Neuron (in vitro differentiated cells): ENCODE data around the gene CD247.

Source experiments
- H2AFZ ChIP-seq: one replicate; pipeline ENCODE4 v1.6.1; 2013; ENCODE audit warnings: low read depth, mild to moderate bottlenecking, inconsistent platforms, low read length, moderate library complexity
- H3K27me3 ChIP-seq: one replicate; pipeline ENCODE4 v1.6.1; 2013; ENCODE audit warnings: low read length; ENCODE audit not compliant: insufficient read depth
- H3K36me3 ChIP-seq: one replicate; pipeline ENCODE4 v1.6.1; 2013; ENCODE audit warnings: low read length; ENCODE audit not compliant: insufficient read depth
- H3K4me1 ChIP-seq: one replicate; pipeline ENCODE4 v1.6.1; 2013; ENCODE audit warnings: low read length; ENCODE audit not compliant: insufficient read depth
- H3K4me3 ChIP-seq: 2 replicates; pipeline ENCODE4 v1.5.1; 2013; ENCODE audit warnings: mild to moderate bottlenecking, low read length, moderate library complexity
- H3K9me3 ChIP-seq: one replicate; pipeline ENCODE4 v1.6.1; 2013; ENCODE audit warnings: low read length

Gene CD247

DNA sequence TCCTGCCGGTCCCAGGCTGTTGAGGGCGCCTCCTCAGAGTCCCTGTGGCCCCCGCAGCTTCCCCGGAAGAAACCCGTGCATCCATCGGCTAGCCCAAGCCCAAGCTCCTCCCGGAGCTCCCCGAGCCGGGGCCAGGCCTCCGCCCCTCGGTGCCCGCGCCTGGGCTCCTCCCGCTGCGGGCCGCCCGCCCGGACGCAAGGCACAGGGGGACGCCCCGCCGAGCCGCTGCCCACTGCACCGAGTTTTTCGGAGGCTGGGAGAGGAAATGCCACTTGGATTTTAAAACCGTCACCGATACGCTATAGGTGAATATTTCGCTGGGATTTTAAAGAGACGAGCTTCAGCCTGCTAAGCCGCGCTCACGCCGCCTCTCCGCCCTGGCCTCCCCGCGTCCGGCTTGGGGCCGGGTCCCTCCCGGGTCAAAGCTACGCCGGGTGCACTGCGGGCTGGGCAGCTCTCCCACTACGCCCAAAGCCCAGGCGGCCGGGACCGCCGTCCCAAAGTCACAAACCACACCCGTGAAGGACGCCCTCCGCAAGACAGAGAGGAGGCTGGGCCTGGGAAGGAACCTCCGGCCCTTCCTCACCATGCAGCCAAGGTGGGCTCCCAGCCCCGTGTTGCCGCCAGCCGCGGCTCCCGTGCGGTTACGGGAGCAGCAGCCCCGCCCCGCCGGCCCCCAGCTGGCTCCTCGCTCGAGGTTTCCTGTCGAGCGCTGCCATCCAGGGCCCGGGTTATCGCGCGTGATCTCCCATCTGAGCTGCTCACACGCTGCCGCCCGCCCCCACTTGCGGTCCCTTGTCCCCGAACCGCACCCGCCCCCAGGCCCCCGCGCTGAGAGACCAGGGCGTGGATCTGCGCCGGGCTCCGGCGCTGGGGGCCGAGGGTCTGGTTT, 63.2 kb downstream of the CD247 start:
- Histone ChIP-seq H3K4me3 (peak overlapping the region; percentile 15), H3K27me3 (no peaks in the 10 kb centered on the region), H3K4me1 (peaks cover 13% of the 10 kb centered on the region), H3K36me3 (no peaks in the 10 kb centered on the region), H2AFZ (no peak overlapping the region), H3K9me3 (no peaks in the 10 kb centered on the region)

DNA sequence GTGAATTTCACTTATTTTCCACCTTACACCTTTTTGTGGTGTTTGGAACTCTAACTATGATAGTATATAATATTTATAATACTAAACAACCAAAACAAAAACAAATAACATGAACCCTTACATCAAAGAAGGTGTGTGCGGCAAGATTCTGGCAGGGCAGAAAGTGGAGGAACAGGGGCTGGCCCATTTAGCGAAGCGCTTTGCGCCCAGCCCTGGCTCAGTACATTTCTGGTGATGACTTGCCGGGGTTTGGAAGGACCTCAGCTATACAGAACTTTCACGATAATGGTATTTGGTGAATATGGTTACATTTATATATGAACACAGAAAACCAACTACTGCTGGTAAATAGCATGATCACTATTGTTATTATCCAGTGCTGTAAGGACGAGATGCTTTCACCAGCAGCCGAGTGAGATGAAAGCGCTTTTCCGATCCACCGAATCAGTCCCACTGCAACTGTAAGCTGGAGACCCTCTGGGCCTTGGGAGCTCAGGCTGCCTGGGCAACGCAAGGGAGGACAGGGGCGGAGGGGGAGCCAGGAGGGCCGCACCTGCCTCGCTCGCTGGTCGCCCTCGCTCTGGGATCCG, 63.9 kb downstream of the CD247 start:
- Histone ChIP-seq H3K36me3 (no peaks in the 10 kb centered on the region), H3K4me1 (peaks cover 13% of the 10 kb centered on the region), H3K27me3 (no peaks in the 10 kb centered on the region), H3K9me3 (no peaks in the 10 kb centered on the region), H2AFZ (no peak overlapping the region), H3K4me3 (no peak overlapping the region)

DNA sequence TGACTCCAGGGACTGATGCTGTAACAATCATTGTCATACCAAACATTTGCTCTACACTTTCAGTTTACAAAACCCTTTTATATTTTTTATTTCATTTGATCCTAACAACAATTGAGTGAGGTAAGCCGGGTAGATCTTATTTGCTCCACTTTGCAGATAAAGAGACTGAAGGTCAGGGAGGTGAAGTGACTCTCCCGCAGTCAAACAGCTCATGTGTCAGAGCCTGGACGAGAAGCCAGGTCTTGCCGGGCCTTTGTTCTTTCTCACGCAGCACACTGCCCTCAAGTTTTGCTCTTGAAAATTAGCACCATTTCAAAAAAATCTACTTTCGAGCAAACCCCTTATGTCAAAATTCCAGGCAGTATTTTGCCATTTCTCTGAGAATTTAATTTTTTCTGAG, 65.2 kb downstream of the CD247 start:
- Histone ChIP-seq H3K27me3 (no peaks in the 10 kb centered on the region), H3K4me3 (no peak overlapping the region), H2AFZ (no peak overlapping the region), H3K4me1 (peaks cover 13% of the 10 kb centered on the region), H3K36me3 (no peaks in the 10 kb centered on the region), H3K9me3 (no peaks in the 10 kb centered on the region)

GRCh38 chr1:167452483-167452882, 65.8 kb downstream of the CD247 start:
- Histone ChIP-seq H3K4me1 (peaks cover 13% of the 10 kb centered on the region), H2AFZ (no peak overlapping the region), H3K27me3 (no peaks in the 10 kb centered on the region), H3K36me3 (no peaks in the 10 kb centered on the region), H3K9me3 (no peaks in the 10 kb centered on the region), H3K4me3 (no peak overlapping the region)

DNA sequence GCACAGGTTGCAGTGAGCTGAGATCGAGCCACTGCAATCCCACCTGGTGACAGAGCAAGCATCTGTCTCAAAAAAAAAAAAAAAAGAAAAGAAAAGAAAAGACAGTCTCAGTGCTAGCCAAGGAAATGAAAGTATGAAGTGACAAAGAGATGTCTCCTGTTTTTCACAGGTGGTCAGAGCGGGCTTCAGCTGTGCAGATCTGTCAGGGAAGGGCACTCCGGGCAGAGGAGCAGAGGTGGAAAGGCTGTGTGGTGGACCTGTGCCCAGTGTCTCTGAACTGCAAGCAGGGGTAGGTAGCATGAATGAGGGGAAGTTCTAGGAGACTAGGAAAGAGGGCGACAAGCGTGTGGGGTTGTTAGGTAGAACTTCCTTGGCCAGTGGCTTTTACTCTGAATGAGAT, 67.5 kb downstream of the CD247 start:
- no peak overlapping the region for H2AFZ ChIP-seq
- no peaks in the 10 kb centered on the region for H3K36me3 ChIP-seq

DNA sequence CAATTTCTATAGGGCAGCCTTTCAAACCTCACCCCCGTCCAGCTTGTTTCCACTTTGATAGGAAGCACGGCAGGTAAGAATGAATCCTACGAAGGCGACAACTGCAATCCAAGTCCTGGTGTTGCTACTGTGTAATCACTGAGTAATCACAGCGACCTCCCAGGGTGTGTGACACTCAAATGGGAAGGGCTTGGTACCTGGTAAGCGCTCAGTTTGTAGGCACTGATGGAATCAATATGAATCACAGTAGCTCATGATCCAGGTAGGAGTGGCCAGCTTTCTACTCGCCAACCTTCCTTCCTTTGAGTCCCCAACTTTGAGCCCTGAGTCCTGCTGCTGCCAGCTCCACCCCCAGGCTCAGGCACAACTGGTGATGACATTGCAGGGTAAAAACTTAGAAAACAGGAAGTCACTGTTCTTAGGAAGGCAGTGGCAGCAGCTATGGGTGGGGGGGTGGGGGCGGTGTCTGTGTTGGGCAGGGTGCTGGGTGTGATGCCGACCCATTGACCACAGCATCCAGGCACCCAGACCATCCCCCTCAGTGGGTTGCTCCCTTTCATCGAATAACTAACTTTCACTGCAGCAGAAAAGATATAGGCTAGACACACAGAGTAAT, 70.7 kb downstream of the CD247 start:
- no peaks in the 10 kb centered on the region for H3K27me3 ChIP-seq
- H3K9me3 ChIP-seq, result no peaks in the 10 kb centered on the region
- no peak overlapping the region for H2AFZ ChIP-seq
- H3K36me3 ChIP-seq, result no peaks in the 10 kb centered on the region
- H3K4me3 ChIP-seq, result no peak overlapping the region
- H3K4me1 ChIP-seq, result peaks cover 4% of the 10 kb centered on the region

More for the DNA sequence above, 67.5 kb downstream of the CD247 start:
- Histone ChIP-seq H3K27me3 (no peaks in the 10 kb centered on the region), H3K9me3 (no peaks in the 10 kb centered on the region), H3K4me3 (no peak overlapping the region), H3K4me1 (peaks cover 13% of the 10 kb centered on the region)

DNA sequence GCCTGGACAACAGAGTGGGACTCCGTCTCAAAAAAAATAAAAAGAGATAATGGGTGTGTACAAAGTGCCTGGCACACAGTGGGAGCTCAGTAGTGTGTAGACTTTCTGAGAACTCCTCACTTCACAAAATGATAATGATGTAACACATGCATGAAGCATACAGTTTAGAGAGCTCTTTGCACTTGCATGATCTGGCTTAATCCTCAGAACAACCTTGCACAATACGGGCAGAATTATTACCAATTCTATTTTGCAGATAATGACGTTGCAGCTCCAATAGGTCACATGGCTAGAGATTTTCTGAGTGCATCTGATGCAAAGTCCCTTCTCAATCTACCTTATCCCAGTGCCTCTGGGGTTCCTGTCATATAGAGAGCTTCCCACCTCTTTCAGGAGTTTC, 71.4 kb downstream of the CD247 start:
- H3K4me1 ChIP-seq, result no peaks in the 10 kb centered on the region
- H3K27me3 ChIP-seq, result no peaks in the 10 kb centered on the region
- H2AFZ ChIP-seq, result no peak overlapping the region
- H3K36me3 ChIP-seq, result no peaks in the 10 kb centered on the region
- H3K9me3 ChIP-seq, result no peaks in the 10 kb centered on the region
- no peak overlapping the region for H3K4me3 ChIP-seq

- Histone ChIP-seq H3K36me3 (no peaks in the 10 kb centered on the region), H3K4me3 (no peak overlapping the region), H3K9me3 (no peaks in the 10 kb centered on the region), H3K4me1 (no peaks in the 10 kb centered on the region), H2AFZ (no peak overlapping the region), H3K27me3 (no peaks in the 10 kb centered on the region)
Measured at GRCh38 chr1:167443757-167444156, 74.6 kb downstream of the CD247 start.

DNA sequence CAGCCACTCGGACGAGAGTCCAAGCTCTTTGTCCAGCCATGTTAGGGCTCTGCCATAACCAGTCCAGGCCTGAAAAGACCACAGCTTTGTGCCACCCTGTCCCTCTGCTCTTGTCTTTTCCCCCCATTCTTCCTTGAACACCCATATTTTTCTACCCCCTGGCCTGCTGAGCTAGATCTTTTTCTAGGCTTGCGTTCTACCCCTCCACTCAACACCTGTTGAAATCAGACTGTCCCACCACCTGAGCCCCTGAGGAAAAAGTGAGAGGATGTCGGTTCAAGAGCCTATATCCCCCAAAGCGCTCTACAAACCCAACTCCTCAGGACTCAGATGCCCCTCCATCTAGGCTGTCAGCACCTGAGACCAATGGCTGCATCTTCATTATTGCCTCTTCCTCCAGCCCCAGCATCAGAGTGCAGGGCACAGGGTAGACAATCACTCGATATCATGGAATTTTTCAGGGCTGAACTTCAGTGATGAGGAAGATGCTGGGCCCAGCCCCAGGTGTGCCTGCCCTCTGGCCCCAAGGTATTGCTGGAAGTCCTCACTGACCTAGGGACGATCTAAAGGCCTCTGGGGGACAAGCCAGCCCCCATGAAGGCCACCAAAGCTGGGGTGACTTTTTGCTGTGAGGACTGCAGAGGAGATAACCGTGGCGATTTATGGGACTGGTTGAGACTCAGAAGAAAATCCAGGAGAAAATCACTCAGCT, 75.3 kb downstream of the CD247 start:
- H3K4me3 ChIP-seq, result no peak overlapping the region
- H3K36me3 ChIP-seq, result no peaks in the 10 kb centered on the region
- H3K27me3 ChIP-seq, result no peaks in the 10 kb centered on the region
- no peak overlapping the region for H2AFZ ChIP-seq
- H3K9me3 ChIP-seq, result no peaks in the 10 kb centered on the region
- no peaks in the 10 kb centered on the region for H3K4me1 ChIP-seq

DNA sequence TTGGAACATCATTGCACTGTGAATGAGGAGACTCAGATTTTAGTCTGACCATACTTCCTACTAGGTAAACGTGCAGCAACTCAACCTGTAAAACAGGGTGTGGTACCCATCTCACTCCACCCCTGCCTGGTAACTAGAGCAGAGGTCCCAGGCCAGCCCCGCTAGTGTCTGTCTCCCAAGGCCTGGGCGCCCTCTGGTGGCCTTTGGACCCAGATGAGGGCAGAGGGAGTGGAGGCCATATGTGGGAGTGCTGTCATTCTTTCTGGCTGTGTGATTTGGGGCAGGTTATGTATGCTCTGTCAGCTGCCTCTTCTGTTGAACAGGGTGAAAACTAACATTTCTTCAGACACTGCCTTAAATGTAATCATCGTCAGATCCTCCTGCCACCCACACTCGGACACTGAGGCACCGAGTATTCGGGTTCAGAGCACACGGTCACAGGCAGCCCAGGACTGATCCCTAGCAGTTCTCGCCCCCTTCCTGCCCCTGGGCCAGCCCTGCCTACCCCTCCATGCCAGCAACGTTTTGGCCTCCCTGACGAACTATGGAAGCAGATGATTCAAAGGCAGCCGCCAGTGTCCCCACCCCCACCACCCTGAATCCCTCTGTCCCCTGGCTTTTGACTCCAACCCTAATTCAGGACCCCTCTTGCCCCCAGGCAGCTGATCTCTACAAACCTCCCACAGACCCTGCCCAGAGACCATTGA, 76.0 kb downstream of the CD247 start:
- no peaks in the 10 kb centered on the region for H3K27me3 ChIP-seq

DNA sequence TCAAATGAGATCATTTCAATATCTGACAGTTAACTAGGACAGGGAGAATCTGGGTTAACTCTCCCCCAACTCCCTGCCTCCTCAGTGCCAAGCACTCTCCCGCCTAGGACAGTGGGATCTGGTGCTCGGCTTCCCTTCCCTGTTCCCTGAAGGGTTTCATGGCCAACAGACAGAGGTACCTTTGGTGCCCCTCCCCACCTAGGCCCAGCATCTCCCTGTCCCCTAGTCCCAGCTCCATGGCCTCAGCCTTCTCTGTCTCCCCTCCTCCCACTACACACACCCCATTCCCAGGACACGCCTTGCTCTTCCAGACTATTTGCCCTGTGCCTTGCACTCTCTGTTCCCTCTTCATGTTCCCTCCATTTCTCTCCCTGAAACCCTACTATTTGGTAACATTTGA, 77.1 kb downstream of the CD247 start:
- H3K4me3 ChIP-seq, result no peak overlapping the region
- H3K36me3 ChIP-seq, result no peaks in the 10 kb centered on the region
- no peaks in the 10 kb centered on the region for H3K9me3 ChIP-seq
- no peaks in the 10 kb centered on the region for H3K4me1 ChIP-seq
- no peak overlapping the region for H2AFZ ChIP-seq
- no peaks in the 10 kb centered on the region for H3K27me3 ChIP-seq

More for the DNA sequence above, 76.0 kb downstream of the CD247 start:
- H3K36me3 ChIP-seq, result no peaks in the 10 kb centered on the region
- H3K9me3 ChIP-seq, result no peaks in the 10 kb centered on the region
- no peak overlapping the region for H2AFZ ChIP-seq
- no peaks in the 10 kb centered on the region for H3K4me1 ChIP-seq
- H3K4me3 ChIP-seq, result no peak overlapping the region

GRCh38 chr1:167440776-167441175, 77.6 kb downstream of the CD247 start:
- H2AFZ ChIP-seq, result no peak overlapping the region
- H3K4me1 ChIP-seq, result no peaks in the 10 kb centered on the region
- no peak overlapping the region for H3K4me3 ChIP-seq
- no peaks in the 10 kb centered on the region for H3K36me3 ChIP-seq
- H3K9me3 ChIP-seq, result peaks cover 2% of the 10 kb centered on the region
- H3K27me3 ChIP-seq, result no peaks in the 10 kb centered on the region
